H1 (cell line): ENCODE measurements around the gene UBQLN3. TPM values are rescaled to one million over a fixed set of nuclear protein-coding genes. Genes with fewer than 3 reads are reported as not detected.

Experiments used
- CTCF ChIA-PET: fragments of 300-600 bp; sonication (Branson Sonifier 250); formaldehyde crosslinking; loops from one replicate; lab custom pipeline; 2021; ENCODE audit not compliant: partially characterized antibody; lab: Charles Lee
- POLR2A ChIA-PET: fragments of 300-600 bp; sonication (Branson Sonifier 250); formaldehyde crosslinking; loops from one replicate; lab custom pipeline; 2021; ENCODE audit warnings: inconsistent platforms; ENCODE audit not compliant: partially characterized antibody; lab: Charles Lee
- DNase-seq, 2 experiments: peaks; one replicate each; pipeline versions ENCODE4 v3.0.0 to v3.0.0-alpha.2; 2010 to 2022; ENCODE audit warnings: low spot score in 2 of 2, low read depth in 1 of 2, mixed read lengths in 1 of 2
- FAIRE-seq: peaks from 2 replicates; lab custom pipeline; 2011; peaks lifted over from hg19 to GRCh38; lab: Jason Lieb, UNC
- H2AFZ ChIP-seq: 2 replicates; pipeline ENCODE4 v1.8.1; 2012; ENCODE audit warnings: low read length, inconsistent platforms
- H2AK5ac ChIP-seq: 2 replicates; pipeline ENCODE4 v1.6.1; 2013; ENCODE audit warnings: low read depth, low read length
- H2BK120ac ChIP-seq: replicated peaks from 2 replicates; pipeline ENCODE3; 2013; ENCODE audit warnings: low read depth, low read length, inconsistent platforms
- H2BK12ac ChIP-seq: 2 replicates; pipeline ENCODE4 v1.6.1; 2013; ENCODE audit warnings: low read depth, low read length
- H2BK15ac ChIP-seq: 2 replicates; pipeline ENCODE4 v1.6.1; 2013; ENCODE audit warnings: low read length
- H2BK20ac ChIP-seq: 2 replicates; pipeline ENCODE4 v1.6.1; 2013; ENCODE audit warnings: low read length
- H2BK5ac ChIP-seq: 2 replicates; pipeline ENCODE4 v1.6.1; 2013; ENCODE audit warnings: low read depth, low read length
- H3K14ac ChIP-seq: 2 replicates; pipeline ENCODE4 v1.6.1; 2013; ENCODE audit warnings: inconsistent platforms; ENCODE audit not compliant: insufficient read length
- H3K18ac ChIP-seq: 2 replicates; pipeline ENCODE4 v1.6.1; 2013; ENCODE audit warnings: low read length; ENCODE audit errors: extremely low read depth
- H3K23ac ChIP-seq: 2 replicates; pipeline ENCODE4 v1.6.1; 2013; ENCODE audit warnings: inconsistent platforms; ENCODE audit not compliant: insufficient read length
- H3K23me2 ChIP-seq: 2 replicates; pipeline ENCODE4 v1.6.1; 2013; ENCODE audit warnings: low read depth, low read length
- H3K27ac ChIP-seq: 2 replicates; pipeline ENCODE4 v1.6.1; 2011; ENCODE audit warnings: low read depth, low read length, inconsistent platforms
- H3K27me3 ChIP-seq, 4 experiments: replicated peaks in 1 of 4; 1 replicate in 1 of 4; 2 replicates in 3 of 4; pipeline versions ENCODE4 v1.6.1 to v1.8.1; 2011 to 2013; ENCODE audit warnings: low read length in 3 of 4, mild to moderate bottlenecking in 3 of 4, inconsistent platforms in 2 of 4, mixed read lengths in 2 of 4, moderate library complexity in 1 of 4; ENCODE audit not compliant: control insufficient read depth in 3 of 4, insufficient read depth in 3 of 4; ENCODE audit errors: extremely low read depth in 1 of 4
- H3K36me3 ChIP-seq, 4 experiments: 2 replicates each; pipeline versions ENCODE4 v1.6.1 to v1.8.1; 2011 to 2013; ENCODE audit warnings: mild to moderate bottlenecking in 4 of 4, low read length in 3 of 4, moderate library complexity in 2 of 4, control low read depth in 1 of 4, inconsistent platforms in 1 of 4; ENCODE audit not compliant: insufficient read depth in 4 of 4, control insufficient read depth in 2 of 4
- H3K4ac ChIP-seq: replicated peaks from 2 replicates; pipeline ENCODE3; 2013; ENCODE audit warnings: low read length, low read depth, mixed read lengths, inconsistent platforms; ENCODE audit not compliant: insufficient read length
- H3K4me1 ChIP-seq, 4 experiments: replicated peaks in 1 of 4; 1 replicate in 1 of 4; 2 replicates in 3 of 4; pipeline versions ENCODE4 v1.6.1 to v1.8.1; 2011 to 2013; ENCODE audit warnings: low read length in 3 of 4, inconsistent platforms in 2 of 4, mixed read lengths in 1 of 4; ENCODE audit not compliant: insufficient read depth in 4 of 4, control insufficient read depth in 3 of 4
- H3K4me2 ChIP-seq, 2 experiments: 2 replicates each; pipeline versions ENCODE4 v1.6.1 to v1.8.1; 2011 to 2013; ENCODE audit warnings: low read depth in 2 of 2, low read length in 2 of 2, control low read depth in 1 of 2, inconsistent platforms in 1 of 2, mild to moderate bottlenecking in 1 of 2; ENCODE audit not compliant: insufficient read depth in 1 of 2
- H3K4me3 ChIP-seq, 4 experiments: fragments of 200-600, 300-600 bp in 1 of 4; sonication (generic), shearing (Covaris generic), sonication (Bioruptor Twin) in 1 of 4; 2 replicates each; pipeline versions ENCODE4 v1.5.1 to v1.8.1; 2011 to 2016; ENCODE audit warnings: low read length in 4 of 4, low read depth in 3 of 4, control low read depth in 2 of 4, inconsistent platforms in 2 of 4, mild to moderate bottlenecking in 2 of 4, mixed read lengths in 1 of 4, moderate library complexity in 1 of 4; ENCODE audit not compliant: insufficient read depth in 2 of 4; ENCODE audit errors: extremely low read depth in 1 of 4
- H3K56ac ChIP-seq: replicated peaks from 2 replicates; pipeline ENCODE3; 2013; ENCODE audit warnings: low read depth, mild to moderate bottlenecking, mixed read lengths, low read length, inconsistent platforms; ENCODE audit not compliant: insufficient read length
- H3K79me1 ChIP-seq: 2 replicates; pipeline ENCODE4 v1.6.1; 2013; ENCODE audit warnings: low read depth, low read length, control low read depth
- H3K79me2 ChIP-seq, 2 experiments: 2 replicates each; pipeline versions ENCODE4 v1.6.1 to v1.8.1; 2012 to 2013; ENCODE audit warnings: low read length in 2 of 2, mild to moderate bottlenecking in 2 of 2, inconsistent platforms in 1 of 2; ENCODE audit not compliant: insufficient read depth in 2 of 2, control insufficient read depth in 1 of 2
- H3K9ac ChIP-seq, 4 experiments: replicated peaks in 1 of 4; 1 replicate in 1 of 4; 2 replicates in 3 of 4; pipeline versions ENCODE4 v1.6.1 to v1.8.1; 2011 to 2013; ENCODE audit warnings: low read depth in 3 of 4, low read length in 3 of 4, control low read depth in 2 of 4, mild to moderate bottlenecking in 2 of 4, moderate library complexity in 2 of 4, inconsistent platforms in 1 of 4; ENCODE audit errors: extremely low read depth in 1 of 4
- H3K9me3 ChIP-seq, 2 experiments: 2 replicates each; pipeline versions ENCODE4 v1.6.1 to v1.8.1; 2012 to 2013; ENCODE audit warnings: mild to moderate bottlenecking in 2 of 2, moderate library complexity in 2 of 2, control low read depth in 1 of 2, inconsistent platforms in 1 of 2, low read depth in 1 of 2, low read length in 1 of 2, mixed read lengths in 1 of 2; ENCODE audit not compliant: insufficient read depth in 2 of 2
- H4K20me1 ChIP-seq, 2 experiments: replicated peaks in 1 of 2; 2 replicates each; pipeline versions ENCODE3 to v1.8.1; 2011 to 2013; ENCODE audit warnings: inconsistent platforms in 2 of 2, low read length in 2 of 2, mild to moderate bottlenecking in 1 of 2; ENCODE audit not compliant: insufficient read depth in 2 of 2, control insufficient read depth in 1 of 2
- H4K5ac ChIP-seq: 2 replicates; pipeline ENCODE4 v1.6.1; 2013; ENCODE audit warnings: low read length, low read depth, mixed read lengths, inconsistent platforms; ENCODE audit not compliant: insufficient read length
- H4K8ac ChIP-seq: 2 replicates; pipeline ENCODE4 v1.8.0; 2013; ENCODE audit warnings: mild to moderate bottlenecking, moderate library complexity, low read length, inconsistent platforms; ENCODE audit not compliant: insufficient read depth; ENCODE audit errors: extremely low read depth
- H4K91ac ChIP-seq: replicated peaks from 2 replicates; pipeline ENCODE3; 2013; ENCODE audit warnings: low read length, mixed read lengths, inconsistent platforms; ENCODE audit not compliant: insufficient read length
- EGR1 ChIP-seq: IDR thresholded peaks from 2 replicates; pipeline ENCODE4 v1.6.1; 2011; ENCODE audit warnings: low read depth, low read length, borderline replicate concordance
- WGBS, 2 experiments: shearing (Covaris generic) in 1 of 2; methylation state at CpG; one replicate each; pipeline versions ENCODE4 v1.1.6 to v1.1.7; 2013 to 2015; ENCODE audit warnings: low lambda C conversion rate in 2 of 2, mixed read lengths in 2 of 2, inconsistent platforms in 1 of 2, low coverage in 1 of 2, missing lambda C conversion rate in 1 of 2; ENCODE audit not compliant: insufficient replicate concordance in 2 of 2, insufficient coverage in 1 of 2, insufficient read length in 1 of 2; ENCODE audit errors: extremely low coverage in 1 of 2, missing lambda C conversion rate in 1 of 2; 5-methylcytosine and 5-hydroxymethylcytosine counted together
- polyA plus RNA-seq, 7 experiments: library from polyadenylated mRNA; depleted of rRNA in 3 of 7; stranded (reverse) in 5 of 7; unstranded in 2 of 7; fragments of >200 nt in 5 of 7; fragments of 200-250 nt in 2 of 7; gene quantifications; 1 replicate in 5 of 7; 2 replicates in 1 of 7; 4 replicates in 1 of 7; pipeline versions ENCODE4 v1.2.1 to v1.2.3, GENCODE V29; 2011 to 2013; ENCODE audit warnings: missing spikeins in 2 of 7, mixed read lengths in 2 of 7
- total RNA-seq: library from RNA; stranded (reverse); fragmentation: NEBNext Ultra II Directional; extraction: Animal tissue kit (Norgen Biotek cat#: 25700); gene quantifications from 2 replicates; pipeline ENCODE4 v1.2.1, GENCODE V29; 2021

Gene UBQLN3
- total and polyA plus RNA-seq, 2 of the 8 experiments (the other 6 are each of a cell fraction or from before 2014, with no cell fraction given) = not detected

GRCh38 chr11:5547982-5548381 lies 38.2 kb upstream of the UBQLN3 start:
- H3K79me2 ChIP-seq = no peaks in the 10 kb centered on the region
- no peaks in the 10 kb centered on the region for H3K23me2 ChIP-seq
- FAIRE-seq (no peak), DNase-seq (no peak)
- no peaks in the 10 kb centered on the region for H4K20me1 ChIP-seq
- POLR2A ChIA-PET = no interaction called here
- no peak overlapping the region for H3K18ac ChIP-seq
- no peak overlapping the region for H4K91ac ChIP-seq
- no peaks in the 10 kb centered on the region for H3K79me1 ChIP-seq
- H3K36me3 ChIP-seq = no peaks in the 10 kb centered on the region
- H3K4ac ChIP-seq = no peak overlapping the region
- no peaks in the 10 kb centered on the region for H3K4me1 ChIP-seq
- no peak overlapping the region for H3K14ac ChIP-seq
- no peaks in the 10 kb centered on the region for H3K9me3 ChIP-seq
- H3K4me3 ChIP-seq = no peak overlapping the region
- no peak overlapping the region for H4K8ac ChIP-seq
- no peaks in the 10 kb centered on the region for H3K27me3 ChIP-seq
- CTCF ChIA-PET = no interaction called here
- H2BK120ac ChIP-seq = no peak overlapping the region
- 94% methylated on average over 1 of the region's 1 CpG; no CpG with 5 or more reads in 1 of the 2 experiments for WGBS, 2 experiments
- H4K5ac ChIP-seq = no peak overlapping the region
- H2BK20ac ChIP-seq = no peak overlapping the region
- no peak overlapping the region for H3K4me2 ChIP-seq
- TF ChIP-seq EGR1 = no peak
- TF ChIP-seq, all 59 proteins: peak for 0
- Histone ChIP-seq H2AFZ (no peak overlapping the region), H3K23ac (no peak overlapping the region), H3K56ac (no peak overlapping the region), H2BK5ac (no peak overlapping the region), H2AK5ac (no peak overlapping the region), H3K9ac (no peak overlapping the region), H2BK12ac (no peak overlapping the region), H2BK15ac (no peak overlapping the region), H3K27ac (no peak overlapping the region)
